Right atrium auricular region (tissue), 2 donors: ENCODE results near the gene PTPRD. TPM values are rescaled to one million over a fixed set of nuclear protein-coding genes. Genes with fewer than 3 reads are reported as not detected.

Experiments
- DNase-seq: peaks from one replicate; pipeline ENCODE4 v3.0.0-alpha.2; 2019; ENCODE audit warnings: low spot score
- H3K27ac ChIP-seq, 2 donors: fragments of 200-600 bp; sonication (generic); 1 replicate in 1 of 2; 2 replicates in 1 of 2; pipeline ENCODE4 v1.5.1; 2016 to 2019
- H3K27me3 ChIP-seq, 2 donors: fragments of 200-600 bp; sonication (generic); one replicate each; pipeline versions ENCODE4 v1.5.1 to v1.6.0; 2017 to 2019
- H3K36me3 ChIP-seq: fragments of 200-600 bp; sonication (generic); one replicate; pipeline ENCODE4 v1.5.1; 2016
- H3K4me1 ChIP-seq, 2 donors: fragments of 200-600 bp; sonication (generic); one replicate each; pipeline versions ENCODE4 v1.5.1 to v1.6.0; 2017 to 2019
- H3K4me3 ChIP-seq, 2 donors: fragments of 200-600 bp; sonication (generic); 1 replicate in 1 of 2; 2 replicates in 1 of 2; pipeline ENCODE4 v1.5.1; 2017 to 2019; ENCODE audit warnings: mild to moderate bottlenecking in 1 of 2, moderate library complexity in 1 of 2
- H3K9me3 ChIP-seq, 2 donors: fragments of 200-600 bp; sonication (generic); one replicate each; pipeline ENCODE4 v1.5.1; 2019
- total RNA-seq, 2 donors: library from RNA; depleted of rRNA; stranded (reverse); fragments of >200 nt; gene quantifications; one replicate each; pipeline ENCODE4 v1.1.0, GENCODE V29; 2016
- TF ChIP-seq, protein P1 (sequence below), 2 donors: fragments of 200-600 bp; sonication (generic); IDR thresholded peaks; one replicate each; pipeline ENCODE4 v1.5.1; 2019; ENCODE audit warnings: antibody characterized with exemption in 2 of 2

PTPRD gene
- total RNA-seq, 2 donors from 2014 or later = 5.5 to 6.6 TPM

DNA sequence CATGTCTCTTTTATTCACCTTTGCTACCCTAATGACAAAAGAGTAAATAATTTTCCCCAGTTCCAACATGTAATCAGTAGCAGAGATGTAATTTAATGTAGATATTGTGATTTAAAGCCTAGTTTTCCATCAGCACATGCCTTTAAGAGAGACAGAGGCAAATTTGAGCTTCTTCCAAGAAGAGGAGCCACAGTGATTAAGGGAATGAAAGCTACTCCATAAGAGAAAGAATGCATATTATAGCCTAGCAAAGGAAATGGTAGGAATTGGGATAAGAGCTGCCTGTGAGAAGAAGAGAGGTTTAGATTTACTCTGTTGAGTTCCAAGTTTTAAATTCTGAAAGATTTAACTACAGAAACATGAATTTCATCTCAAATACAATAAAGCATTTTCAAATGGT lies 2222.2 kb downstream of the PTPRD start:
- TF ChIP-seq, protein P1, sequence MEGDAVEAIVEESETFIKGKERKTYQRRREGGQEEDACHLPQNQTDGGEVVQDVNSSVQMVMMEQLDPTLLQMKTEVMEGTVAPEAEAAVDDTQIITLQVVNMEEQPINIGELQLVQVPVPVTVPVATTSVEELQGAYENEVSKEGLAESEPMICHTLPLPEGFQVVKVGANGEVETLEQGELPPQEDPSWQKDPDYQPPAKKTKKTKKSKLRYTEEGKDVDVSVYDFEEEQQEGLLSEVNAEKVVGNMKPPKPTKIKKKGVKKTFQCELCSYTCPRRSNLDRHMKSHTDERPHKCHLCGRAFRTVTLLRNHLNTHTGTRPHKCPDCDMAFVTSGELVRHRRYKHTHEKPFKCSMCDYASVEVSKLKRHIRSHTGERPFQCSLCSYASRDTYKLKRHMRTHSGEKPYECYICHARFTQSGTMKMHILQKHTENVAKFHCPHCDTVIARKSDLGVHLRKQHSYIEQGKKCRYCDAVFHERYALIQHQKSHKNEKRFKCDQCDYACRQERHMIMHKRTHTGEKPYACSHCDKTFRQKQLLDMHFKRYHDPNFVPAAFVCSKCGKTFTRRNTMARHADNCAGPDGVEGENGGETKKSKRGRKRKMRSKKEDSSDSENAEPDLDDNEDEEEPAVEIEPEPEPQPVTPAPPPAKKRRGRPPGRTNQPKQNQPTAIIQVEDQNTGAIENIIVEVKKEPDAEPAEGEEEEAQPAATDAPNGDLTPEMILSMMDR (IDR thresholded peaks at IDR 0.05) = no peak
- Histone ChIP-seq H3K27me3 (no peaks in the 10 kb centered on the region), H3K4me1 (no peaks in the 10 kb centered on the region), H3K36me3 (no peaks in the 10 kb centered on the region), H3K27ac (no peak overlapping the region), H3K9me3 (no peaks in the 10 kb centered on the region), H3K4me3 (no peak overlapping the region)
- DNase-seq = no peak

DNA sequence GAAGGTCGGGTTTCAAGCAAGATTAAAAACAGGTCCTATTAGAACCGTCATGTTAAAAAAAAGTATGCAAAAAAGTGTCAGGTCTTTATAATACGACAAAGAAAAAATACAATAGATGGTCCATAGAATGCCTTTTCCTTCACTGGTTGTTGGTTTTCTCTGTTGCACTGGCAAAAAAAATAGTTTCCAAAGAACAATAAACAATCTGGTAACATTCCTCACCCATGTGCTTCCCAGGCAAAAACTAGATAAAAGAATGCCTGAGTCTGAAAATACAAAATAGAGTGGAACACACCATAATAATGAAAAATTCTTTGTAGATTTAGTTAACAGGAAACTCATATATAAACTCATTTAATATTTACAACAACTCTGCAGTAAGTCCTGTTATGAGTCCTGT lies 2223.3 kb downstream of the PTPRD start:
- Histone ChIP-seq H3K36me3 (no peaks in the 10 kb centered on the region), H3K27me3 (no peaks in the 10 kb centered on the region), H3K4me3 (no peak overlapping the region), H3K4me1 (no peaks in the 10 kb centered on the region), H3K9me3 (no peaks in the 10 kb centered on the region), H3K27ac (no peak overlapping the region)
- DNase-seq = no peak
- TF ChIP-seq, protein P1 (IDR thresholded peaks at IDR 0.05) = no peak

DNA sequence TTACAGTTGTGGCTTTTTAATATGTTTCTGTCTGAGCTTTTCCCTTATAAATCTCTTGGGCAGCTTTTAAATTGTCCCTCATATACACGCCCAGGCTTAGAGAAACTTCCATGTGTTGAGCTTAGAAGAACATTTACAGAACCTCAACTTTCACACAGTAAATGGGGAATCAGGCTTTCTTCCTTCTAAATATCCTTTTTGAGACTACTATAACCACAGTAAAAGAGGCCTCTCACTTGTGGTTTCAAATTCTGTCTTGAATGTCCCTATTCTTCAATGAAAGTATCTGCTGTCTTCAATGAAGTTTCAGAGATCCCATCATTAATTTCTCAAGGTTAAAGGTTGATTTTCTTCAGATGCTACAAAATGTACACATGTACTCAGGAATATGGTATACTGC lies 2224.7 kb downstream of the PTPRD start:
- Histone ChIP-seq H3K4me1 (no peaks in the 10 kb centered on the region), H3K9me3 (no peaks in the 10 kb centered on the region), H3K4me3 (no peak overlapping the region), H3K36me3 (no peaks in the 10 kb centered on the region), H3K27me3 (no peaks in the 10 kb centered on the region), H3K27ac (no peak overlapping the region)
- no peak for DNase-seq
- TF ChIP-seq, protein P1 (IDR thresholded peaks at IDR 0.05) = no peak

DNA sequence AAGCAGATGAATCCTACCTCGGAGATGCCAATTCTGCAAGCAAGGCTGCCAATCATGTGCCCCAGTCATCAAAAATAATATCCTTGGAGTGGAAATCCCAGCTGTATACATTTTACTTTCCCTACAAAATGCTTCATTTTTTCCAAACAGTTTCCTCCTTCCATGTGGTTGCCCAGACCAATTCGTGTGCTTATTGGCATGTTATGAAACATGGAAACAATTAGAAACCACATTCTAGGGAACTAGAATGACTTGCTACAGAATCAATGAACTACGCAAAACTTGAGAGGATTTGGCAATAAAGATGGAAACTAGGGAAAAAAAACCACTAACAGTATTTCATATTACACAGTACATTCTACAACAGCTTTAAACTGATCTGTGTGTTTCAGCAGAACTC lies 2228.7 kb downstream of the PTPRD start:
- H3K36me3 ChIP-seq = no peaks in the 10 kb centered on the region
- no peaks in the 10 kb centered on the region for H3K4me1 ChIP-seq
- TF ChIP-seq, protein P1 (IDR thresholded peaks at IDR 0.05) = no peak
- H3K27me3 ChIP-seq = no peaks in the 10 kb centered on the region
- no peak for DNase-seq
- H3K27ac ChIP-seq = no peak overlapping the region
- H3K4me3 ChIP-seq = no peak overlapping the region
- no peaks in the 10 kb centered on the region for H3K9me3 ChIP-seq

DNA sequence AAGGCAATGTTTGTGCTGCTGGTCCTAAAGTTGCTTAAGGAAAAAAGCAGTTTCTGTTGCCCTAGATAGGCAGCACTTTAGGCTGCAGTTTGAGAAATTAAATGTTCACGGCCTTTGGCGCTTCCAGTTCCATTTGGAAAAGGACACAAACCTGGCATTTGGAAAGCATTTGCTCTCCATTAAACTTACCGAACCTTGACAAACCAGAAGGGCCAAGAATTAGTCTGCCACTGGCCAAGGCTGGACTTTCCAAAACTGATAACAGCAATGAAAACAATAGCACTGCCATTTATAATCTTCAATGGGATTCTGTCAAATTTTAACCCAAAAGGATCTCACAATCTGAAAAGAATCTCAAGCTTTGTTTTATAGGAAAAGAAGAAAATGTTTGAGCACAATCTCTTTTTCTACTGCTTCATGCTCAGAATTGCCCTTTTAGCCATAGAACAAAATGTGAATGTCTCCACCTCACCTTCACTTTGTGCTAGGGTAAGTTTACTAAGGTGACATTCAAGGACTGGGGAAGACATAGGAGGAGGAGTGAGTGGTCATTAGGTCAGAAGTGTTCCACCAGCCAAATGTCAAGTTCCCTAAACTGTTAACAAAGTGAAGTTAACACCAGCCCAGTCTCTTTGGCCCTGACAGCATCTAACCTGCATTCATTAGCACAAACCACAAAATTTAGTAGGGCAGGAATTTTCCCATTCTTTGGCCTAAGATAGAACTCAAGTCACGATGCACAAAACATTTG lies 2229.8 kb downstream of the PTPRD start:
- TF ChIP-seq, protein P1 (IDR thresholded peaks at IDR 0.05) = no peak
- Histone ChIP-seq H3K36me3 (no peaks in the 10 kb centered on the region), H3K9me3 (no peaks in the 10 kb centered on the region), H3K27me3 (no peaks in the 10 kb centered on the region), H3K4me1 (no peaks in the 10 kb centered on the region), H3K4me3 (no peak overlapping the region), H3K27ac (no peak overlapping the region)
- no peak for DNase-seq

DNA sequence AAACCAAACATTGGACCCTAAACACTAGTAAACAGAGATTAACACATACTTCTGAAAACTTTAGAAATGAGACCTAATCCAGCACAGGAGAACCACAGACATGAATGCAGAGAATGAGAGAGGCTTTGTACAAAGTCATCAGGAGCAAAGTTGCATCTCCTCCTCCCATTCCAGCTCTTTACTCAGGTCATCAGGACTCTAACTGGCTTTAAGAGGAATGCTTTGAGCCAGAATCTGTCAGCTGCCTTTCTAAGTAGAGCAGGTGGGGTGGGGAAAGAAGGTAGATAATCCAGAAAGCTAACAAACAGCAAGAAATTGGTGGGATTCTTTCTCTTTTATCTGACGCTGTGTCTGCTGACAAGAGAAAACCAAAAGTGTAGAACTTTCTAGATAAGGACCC lies 2230.5 kb downstream of the PTPRD start:
- Histone ChIP-seq H3K27ac (no peak overlapping the region), H3K4me1 (no peaks in the 10 kb centered on the region), H3K9me3 (no peaks in the 10 kb centered on the region), H3K27me3 (no peaks in the 10 kb centered on the region), H3K36me3 (no peaks in the 10 kb centered on the region), H3K4me3 (no peak overlapping the region)
- TF ChIP-seq, protein P1 (IDR thresholded peaks at IDR 0.05) = no peak
- no peak for DNase-seq
